K562 (cell line): ENCODE measurements around the gene ATP9A.

Source experiments
- EGR1 ChIP-seq: fragments of 450-650 bp; conservative IDR thresholded peaks from 2 replicates; pipeline ENCODE4 v1.6.1; 2017; ENCODE audit warnings: mild to moderate bottlenecking
- JUNB ChIP-seq: fragments of 450-650 bp; formaldehyde crosslinking; conservative IDR thresholded peaks from 2 replicates; pipeline ENCODE4 v1.4.0; 2020; ENCODE audit warnings: mild to moderate bottlenecking
- KAT7 ChIP-seq: sonication (generic); formaldehyde crosslinking; IDR thresholded peaks from 2 replicates; pipeline ENCODE4 v1.8.0; 2022; ENCODE audit warnings: missing genetic modification reagents, mild to moderate bottlenecking, borderline replicate concordance
- POLR2A ChIP-seq: fragments of 450-650 bp; conservative IDR thresholded peaks from 2 replicates; pipeline ENCODE4 v1.6.1; 2016
- SMAD1 ChIP-seq: fragments of 150-350 bp; IDR thresholded peaks from 2 replicates; pipeline ENCODE4 v1.6.1; 2014; ENCODE audit warnings: low read length, low read depth; ENCODE audit not compliant: partially characterized antibody
- STAT5B ChIP-seq: fragments of 250-450 bp; sonication (Bioruptor Pico); IDR thresholded peaks from 2 replicates; pipeline ENCODE4 v1.8.0; 2021; ENCODE audit warnings: mild to moderate bottlenecking, inconsistent platforms
- TOE1 ChIP-seq, 2 experiments: fragments of 450-650 bp in 1 of 2; sonication (generic) in 1 of 2; formaldehyde crosslinking in 1 of 2; IDR thresholded peaks; 2 replicates each; pipeline versions ENCODE4 v1.7.1 to v1.8.0; 2016 to 2022; ENCODE audit warnings: borderline replicate concordance in 2 of 2, mild to moderate bottlenecking in 2 of 2, antibody characterized with exemption in 1 of 2, inconsistent platforms in 1 of 2, low read depth in 1 of 2, missing genetic modification reagents in 1 of 2, moderate library complexity in 1 of 2
- ZBTB7A ChIP-seq: IDR thresholded peaks from 2 replicates; pipeline ENCODE4 v1.6.1; 2011; ENCODE audit warnings: low read depth, mild to moderate bottlenecking, low read length, moderate library complexity, borderline replicate concordance; ENCODE audit not compliant: control insufficient read depth
- ZNF830 ChIP-seq: fragments of 250-450 bp; sonication (Bioruptor Pico); IDR thresholded peaks from 2 replicates; pipeline ENCODE4 v1.5.0; 2021; ENCODE audit warnings: mild to moderate bottlenecking
- TF ChIP-seq, protein P1 (sequence below): fragments of 450-650 bp; formaldehyde crosslinking; IDR thresholded peaks from 2 replicates; pipeline ENCODE4 v1.4.0; 2020; ENCODE audit warnings: mild to moderate bottlenecking, mixed read lengths
- TF ChIP-seq, protein P2 (sequence below): sonication (generic); formaldehyde crosslinking; IDR thresholded peaks from 2 replicates; pipeline ENCODE4 v1.9.0; 2022; ENCODE audit warnings: mild to moderate bottlenecking, missing genetic modification reagents

DNA sequence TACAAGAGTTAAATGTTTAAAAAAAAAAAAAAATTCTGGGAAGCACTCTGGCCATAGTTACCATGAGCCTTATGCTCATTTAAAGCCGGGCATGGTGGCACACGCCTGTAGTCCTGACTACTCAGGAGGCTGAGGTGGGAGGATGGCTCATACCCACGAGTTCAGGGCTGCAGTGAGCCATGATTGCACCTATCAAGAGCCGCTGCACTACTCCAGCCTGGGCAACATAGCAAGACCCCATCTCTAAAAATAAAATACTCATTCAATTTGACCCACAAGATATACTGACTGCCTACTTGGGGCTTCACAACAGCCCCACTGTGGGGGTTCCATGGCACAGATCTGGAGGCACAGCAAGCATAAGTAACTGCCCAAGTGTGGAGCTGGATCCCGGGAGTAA, 113.7 kb downstream of the ATP9A start:
- no peak for TF ChIP-seq EGR1
- no peak for TF ChIP-seq TOE1 (IDR thresholded peaks at IDR 0.05; ENCODE audit: borderline replicate concordance)
- no peak for TF ChIP-seq TOE1 (CRISPR knock-in tag; IDR thresholded peaks at IDR 0.05; ENCODE audit: borderline replicate concordance, low read depth)
- TF ChIP-seq ZBTB7A = no peak
- no peak for TF ChIP-seq SMAD1
- TF ChIP-seq, protein P1, sequence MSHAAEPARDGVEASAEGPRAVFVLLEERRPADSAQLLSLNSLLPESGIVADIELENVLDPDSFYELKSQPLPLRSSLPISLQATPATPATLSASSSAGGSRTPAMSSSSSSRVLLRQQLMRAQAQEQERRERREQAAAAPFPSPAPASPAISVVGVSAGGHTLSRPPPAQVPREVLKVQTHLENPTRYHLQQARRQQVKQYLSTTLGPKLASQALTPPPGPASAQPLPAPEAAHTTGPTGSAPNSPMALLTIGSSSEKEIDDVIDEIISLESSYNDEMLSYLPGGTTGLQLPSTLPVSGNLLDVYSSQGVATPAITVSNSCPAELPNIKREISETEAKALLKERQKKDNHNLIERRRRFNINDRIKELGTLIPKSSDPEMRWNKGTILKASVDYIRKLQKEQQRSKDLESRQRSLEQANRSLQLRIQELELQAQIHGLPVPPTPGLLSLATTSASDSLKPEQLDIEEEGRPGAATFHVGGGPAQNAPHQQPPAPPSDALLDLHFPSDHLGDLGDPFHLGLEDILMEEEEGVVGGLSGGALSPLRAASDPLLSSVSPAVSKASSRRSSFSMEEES = no peak
- TF ChIP-seq KAT7 (CRISPR knock-in tag) = no peak
- no peak for TF ChIP-seq STAT5B
- TF ChIP-seq, protein P2, sequence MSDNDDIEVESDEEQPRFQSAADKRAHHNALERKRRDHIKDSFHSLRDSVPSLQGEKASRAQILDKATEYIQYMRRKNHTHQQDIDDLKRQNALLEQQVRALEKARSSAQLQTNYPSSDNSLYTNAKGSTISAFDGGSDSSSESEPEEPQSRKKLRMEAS = no peak
- no peak for TF ChIP-seq POLR2A
- no peak for TF ChIP-seq JUNB (CRISPR knock-in tag)
- TF ChIP-seq ZNF830 = no peak
